ENCODE measurements around the gene DNER. TPM values are rescaled to one million over a fixed set of nuclear protein-coding genes. Genes with fewer than 3 reads are reported as not detected.

DNER gene
- total and polyA plus RNA-seq, 10 of the 15 experiments (the other 5 are each of a cell fraction or from before 2014, with no cell fraction given), result 0.04 to 0.08 (median 0.07) TPM; not detected in 7

GRCh38 chr2:229732897-229733296 lies 18.5 kb upstream of the DNER start:
- no peak overlapping the region for H3K9ac ChIP-seq (ENCODE audit: control insufficient read depth, insufficient read depth, low read length)
- H3K4me1 ChIP-seq (ENCODE audit: control insufficient read depth, insufficient read depth, low read length), result no peaks in the 10 kb centered on the region
- no peaks in the 10 kb centered on the region; the same call in 1 of the 3 replicates for H3K9me3 ChIP-seq (replicated peaks; ENCODE audit: control insufficient read depth, insufficient read depth, low read length)
- H3K36me3 ChIP-seq (ENCODE audit: control insufficient read depth in 2 of 2, insufficient read depth in 2 of 2, low read length in 1 of 2), result no peaks in the 10 kb centered on the region
- FAIRE-seq (no peak), DNase-seq (ENCODE audit: low read depth, low spot score) (no peak), ATAC-seq (no peak)
- BruUV-seq (replicated peaks), result no TSS peak
- no peaks in the 10 kb centered on the region for H4K20me1 ChIP-seq (ENCODE audit: control insufficient read depth, insufficient read depth)
- ChIA-PET RAD21 (ENCODE audit: unreplicated experiment) (no interaction called here), POLR2A (no interaction called here), CTCF (no interaction called here), SMC1A (ENCODE audit: uncharacterized antibody, unreplicated experiment) (no interaction called here)
- WGBS (ENCODE audit: insufficient coverage, insufficient replicate concordance, low lambda C conversion rate, missing lambda C conversion rate), result 28% methylated on average over 6 of the region's 6 CpGs
- no peak overlapping the region for H3K4me3 ChIP-seq
- no peak overlapping the region for H3K4me2 ChIP-seq (ENCODE audit: control insufficient read depth, insufficient read depth)
- intact Hi-C loops (cut with micrococcal nuclease; ENCODE audit: unreplicated experiment), result no loop called here
- no peak overlapping the region for H3K27ac ChIP-seq (ENCODE audit: control insufficient read depth, insufficient read depth)
- H2AFZ ChIP-seq (ENCODE audit: control insufficient read depth, low read depth, low read length), result no peak overlapping the region
- in situ Hi-C loops (cut with MboI), result no loop called here
- H3K79me2 ChIP-seq (ENCODE audit: control insufficient read depth, insufficient read depth, low read length), result no peaks in the 10 kb centered on the region
- no peaks in the 10 kb centered on the region; a peak in 1 of 4 replicates for H3K27me3 ChIP-seq (replicated peaks in 1 of 2; ENCODE audit: control insufficient read depth in 2 of 2, insufficient read depth in 2 of 2, low read length in 1 of 2)
- TF ChIP-seq EGR1 (IDR thresholded peaks at IDR 0.05; ENCODE audit: borderline replicate concordance in 1 of 2, low read depth in 2 of 2, low read length in 2 of 2) (no peak), ZBTB33 (IDR thresholded peaks at IDR 0.05) (no peak), CHD2 (IDR thresholded peaks at IDR 0.05; ENCODE audit: borderline replicate concordance, low read depth, low read length) (no peak), PAX5 (IDR thresholded peaks at IDR 0.05; ENCODE audit: borderline replicate concordance, low read depth, low read length) (no peak), CHD1 (IDR thresholded peaks at IDR 0.05; ENCODE audit: low read depth, low read length) (no peak), USF2 (IDR thresholded peaks at IDR 0.05; ENCODE audit: borderline replicate concordance, low read depth, low read length) (no peak), RFX5 (IDR thresholded peaks at IDR 0.05; ENCODE audit: low read depth, low read length) (no peak), PBX3 (IDR thresholded peaks at IDR 0.05; ENCODE audit: insufficient replicate concordance, low read depth, low read length) (no peak), CEBPB (IDR thresholded peaks at IDR 0.05; ENCODE audit: borderline replicate concordance in 1 of 2, low read depth in 2 of 2, low read length in 2 of 2) (no peak), NFXL1 (IDR thresholded peaks at IDR 0.05; ENCODE audit: borderline replicate concordance) (no peak), SMARCA5 (IDR thresholded peaks at IDR 0.05) (no peak), GATAD2B (conservative IDR thresholded peaks at IDR 0.05; ENCODE audit: low read depth) (no peak)
- TF ChIP-seq, protein P1, sequence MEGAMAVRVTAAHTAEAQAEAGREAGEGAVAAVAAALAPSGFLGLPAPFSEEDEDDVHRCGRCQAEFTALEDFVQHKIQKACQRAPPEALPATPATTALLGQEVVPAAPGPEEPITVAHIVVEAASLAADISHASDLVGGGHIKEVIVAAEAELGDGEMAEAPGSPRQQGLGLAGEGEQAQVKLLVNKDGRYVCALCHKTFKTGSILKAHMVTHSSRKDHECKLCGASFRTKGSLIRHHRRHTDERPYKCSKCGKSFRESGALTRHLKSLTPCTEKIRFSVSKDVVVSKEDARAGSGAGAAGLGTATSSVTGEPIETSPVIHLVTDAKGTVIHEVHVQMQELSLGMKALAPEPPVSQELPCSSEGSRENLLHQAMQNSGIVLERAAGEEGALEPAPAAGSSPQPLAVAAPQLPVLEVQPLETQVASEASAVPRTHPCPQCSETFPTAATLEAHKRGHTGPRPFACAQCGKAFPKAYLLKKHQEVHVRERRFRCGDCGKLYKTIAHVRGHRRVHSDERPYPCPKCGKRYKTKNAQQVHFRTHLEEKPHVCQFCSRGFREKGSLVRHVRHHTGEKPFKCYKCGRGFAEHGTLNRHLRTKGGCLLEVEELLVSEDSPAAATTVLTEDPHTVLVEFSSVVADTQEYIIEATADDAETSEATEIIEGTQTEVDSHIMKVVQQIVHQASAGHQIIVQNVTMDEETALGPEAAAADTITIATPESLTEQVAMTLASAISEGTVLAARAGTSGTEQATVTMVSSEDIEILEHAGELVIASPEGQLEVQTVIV (IDR thresholded peaks at IDR 0.05; ENCODE audit: borderline replicate concordance, partially characterized antibody), result no peak
- TF ChIP-seq, protein P2, sequence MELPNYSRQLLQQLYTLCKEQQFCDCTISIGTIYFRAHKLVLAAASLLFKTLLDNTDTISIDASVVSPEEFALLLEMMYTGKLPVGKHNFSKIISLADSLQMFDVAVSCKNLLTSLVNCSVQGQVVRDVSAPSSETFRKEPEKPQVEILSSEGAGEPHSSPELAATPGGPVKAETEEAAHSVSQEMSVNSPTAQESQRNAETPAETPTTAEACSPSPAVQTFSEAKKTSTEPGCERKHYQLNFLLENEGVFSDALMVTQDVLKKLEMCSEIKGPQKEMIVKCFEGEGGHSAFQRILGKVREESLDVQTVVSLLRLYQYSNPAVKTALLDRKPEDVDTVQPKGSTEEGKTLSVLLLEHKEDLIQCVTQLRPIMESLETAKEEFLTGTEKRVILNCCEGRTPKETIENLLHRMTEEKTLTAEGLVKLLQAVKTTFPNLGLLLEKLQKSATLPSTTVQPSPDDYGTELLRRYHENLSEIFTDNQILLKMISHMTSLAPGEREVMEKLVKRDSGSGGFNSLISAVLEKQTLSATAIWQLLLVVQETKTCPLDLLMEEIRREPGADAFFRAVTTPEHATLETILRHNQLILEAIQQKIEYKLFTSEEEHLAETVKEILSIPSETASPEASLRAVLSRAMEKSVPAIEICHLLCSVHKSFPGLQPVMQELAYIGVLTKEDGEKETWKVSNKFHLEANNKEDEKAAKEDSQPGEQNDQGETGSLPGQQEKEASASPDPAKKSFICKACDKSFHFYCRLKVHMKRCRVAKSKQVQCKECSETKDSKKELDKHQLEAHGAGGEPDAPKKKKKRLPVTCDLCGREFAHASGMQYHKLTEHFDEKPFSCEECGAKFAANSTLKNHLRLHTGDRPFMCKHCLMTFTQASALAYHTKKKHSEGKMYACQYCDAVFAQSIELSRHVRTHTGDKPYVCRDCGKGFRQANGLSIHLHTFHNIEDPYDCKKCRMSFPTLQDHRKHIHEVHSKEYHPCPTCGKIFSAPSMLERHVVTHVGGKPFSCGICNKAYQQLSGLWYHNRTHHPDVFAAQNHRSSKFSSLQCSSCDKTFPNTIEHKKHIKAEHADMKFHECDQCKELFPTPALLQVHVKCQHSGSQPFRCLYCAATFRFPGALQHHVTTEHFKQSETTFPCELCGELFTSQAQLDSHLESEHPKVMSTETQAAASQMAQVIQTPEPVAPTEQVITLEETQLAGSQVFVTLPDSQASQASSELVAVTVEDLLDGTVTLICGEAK (IDR thresholded peaks at IDR 0.05; ENCODE audit: borderline replicate concordance), result no peak
